Activated CD4-positive, alpha-beta T cell treated with anti-CD3 and anti-CD28 coated beads for 36 hours (primary cell): ENCODE data around the gene PPM1D. TPM values are rescaled to one million over a fixed set of nuclear protein-coding genes. Genes with fewer than 3 reads are reported as not detected.
"Not testable (repeated sequence)": the region's sequence is repeated elsewhere in the genome, so short reads cannot be mapped to it uniquely, and the experiment has no call there.

ENCODE experiments used
- ATAC-seq: fragments of 200-7000 bp; cut with Tn5 transposase; one replicate; pipeline ENCODE4 v1.10.0; 2021; ENCODE audit warnings: mild to moderate bottlenecking, moderate library complexity
- CTCF ChIA-PET: fragments of 350-600 bp; sonication (Branson Sonifier 250); formaldehyde crosslinking; loops from one replicate; lab custom pipeline; 2021; ENCODE audit warnings: antibody characterized with exemption; lab: Charles Lee
- POLR2A ChIA-PET: fragments of 350-600 bp; sonication (Branson Sonifier 250); formaldehyde crosslinking; loops from one replicate; lab custom pipeline; 2021; ENCODE audit warnings: antibody characterized with exemption, inconsistent platforms; lab: Charles Lee
- DNase-seq: peaks from one replicate; pipeline ENCODE4 v3.0.0-alpha.2; 2020
- H3K27ac Mint-ChIP-seq: one replicate; pipeline ENCODE4 v1.8.0; 2021; ENCODE audit warnings: mixed read lengths
- H3K27me3 Mint-ChIP-seq: one replicate; pipeline ENCODE4 v1.8.0; 2021; ENCODE audit warnings: mixed read lengths
- H3K36me3 Mint-ChIP-seq: one replicate; pipeline ENCODE4 v1.8.0; 2021; ENCODE audit warnings: low read depth, mixed read lengths
- H3K4me1 Mint-ChIP-seq: one replicate; pipeline ENCODE4 v1.8.0; 2021; ENCODE audit warnings: mixed read lengths
- H3K4me3 Mint-ChIP-seq: one replicate; pipeline ENCODE4 v1.8.0; 2021; ENCODE audit warnings: mild to moderate bottlenecking, moderate library complexity, mixed read lengths
- H3K9me3 Mint-ChIP-seq: one replicate; pipeline ENCODE4 v1.8.0; 2021; ENCODE audit warnings: low read depth, mixed read lengths
- intact Hi-C, 2 experiments: fragments of 100-400 bp; cut with DNase I in 1 of 2; cut with micrococcal nuclease in 1 of 2; formaldehyde crosslinking; loops; one replicate each; pipeline versions ENCODE4 v1.14.2 to v1.15.1; 2022 to 2024; cut with DNase I, micrococcal nuclease
- total RNA-seq, 2 experiments: library from RNA; stranded (reverse); gene quantifications; one replicate each; pipeline ENCODE4 v1.2.3, GENCODE V29; 2021

Gene PPM1D
- total RNA-seq, 2 experiments from 2014 or later = 9.3 to 9.7 TPM

GRCh38 chr17:60603477-60603876 is 3.5 kb downstream of the PPM1D start:
- H3K9me3 Mint-ChIP-seq = not testable (repeated sequence)
- POLR2A ChIA-PET = interaction anchor here (0.6 to 0.7 kb wide), 3 partner anchors 34 to 605 kb away, joined by 3 to 4 read pairs (median 3); no protein-coding TSS in a partner anchor

GRCh38 chr17:60604686-60605334 is 4.8 kb downstream of the PPM1D start:
- peaks cover 4% of the 10 kb centered on the region for H3K36me3 Mint-ChIP-seq
- ATAC-seq = no peak
- no peaks in the 10 kb centered on the region for H3K9me3 Mint-ChIP-seq
- no peak overlapping the region for H3K4me3 Mint-ChIP-seq
- no peaks in the 10 kb centered on the region for H3K27me3 Mint-ChIP-seq
- no peak overlapping the region for H3K27ac Mint-ChIP-seq
- DNase-seq = no peak
- H3K4me1 Mint-ChIP-seq = peaks cover 32% of the 10 kb centered on the region
- ChIA-PET CTCF (interaction anchor here (0.6 to 2.4 kb wide), 7 partner anchors 11 to 79 kb away, joined by 3 to 6 read pairs (median 4); partner anchors contain the start of gene APPBP2), POLR2A (no interaction called here)
- intact Hi-C loops = loop anchor here in 1 of 2 experiments (5.0 kb wide), 2 partner anchors 713 to 807 kb away; partner anchors contain the start of genes RPS6KB1 and TUBD1

More at GRCh38 chr17:60603477-60603876, 3.5 kb downstream of the PPM1D start:
- H3K4me1 Mint-ChIP-seq = peaks cover 37% of the 10 kb centered on the region
- not testable (repeated sequence) for DNase-seq, H3K27ac Mint-ChIP-seq, ATAC-seq, H3K4me3 Mint-ChIP-seq, H3K27me3 Mint-ChIP-seq, H3K36me3 Mint-ChIP-seq
- CTCF ChIA-PET = interaction anchor here (0.6 to 1.6 kb wide), 4 partner anchors 32 to 1434 kb away, joined by 3 to 5 read pairs (median 4); partner anchors contain the start of gene APPBP2
- intact Hi-C loops = loop anchor here in 1 of 2 experiments (5.0 kb wide), 2 partner anchors 711 to 809 kb away; partner anchors contain the start of genes RPS6KB1 and TUBD1

GRCh38 chr17:60606036-60606435 is 6.0 kb downstream of the PPM1D start:
- CTCF ChIA-PET = interaction anchor here (0.9 to 2.4 kb wide), 2 partner anchors 18 to 36 kb away, joined by 3 to 6 read pairs; no protein-coding TSS in a partner anchor
- intact Hi-C loops = no loop called here
- H3K4me3 Mint-ChIP-seq = no peak overlapping the region
- POLR2A ChIA-PET = no interaction called here
- no peaks in the 10 kb centered on the region for H3K27me3 Mint-ChIP-seq
- H3K9me3 Mint-ChIP-seq = no peaks in the 10 kb centered on the region
- peak overlapping the region; percentile 34 for H3K27ac Mint-ChIP-seq
- DNase-seq = no peak
- peaks cover 4% of the 10 kb centered on the region for H3K36me3 Mint-ChIP-seq
- ATAC-seq = peak; percentile 49
- H3K4me1 Mint-ChIP-seq = peaks cover 32% of the 10 kb centered on the region

- ChIA-PET CTCF (interaction anchor here (0.6 kb wide), 1 partner anchor 503 kb away, joined by 3 read pairs; no protein-coding TSS in a partner anchor), POLR2A (no interaction called here)
- H3K27me3 Mint-ChIP-seq = no peaks in the 10 kb centered on the region
- DNase-seq (no peak), ATAC-seq (no peak)
- H3K4me1 Mint-ChIP-seq = peaks cover 13% of the 10 kb centered on the region
- H3K27ac Mint-ChIP-seq = no peak overlapping the region
- peaks cover 2% of the 10 kb centered on the region for H3K36me3 Mint-ChIP-seq
- intact Hi-C loops = no loop called here
- no peak overlapping the region for H3K4me3 Mint-ChIP-seq
- H3K9me3 Mint-ChIP-seq = no peaks in the 10 kb centered on the region
Measured at GRCh38 chr17:60610473-60610872, 10.5 kb downstream of the PPM1D start.

- ATAC-seq, H3K9me3 Mint-ChIP-seq, H3K27ac Mint-ChIP-seq, H3K4me3 Mint-ChIP-seq, H3K4me1 Mint-ChIP-seq, H3K27me3 Mint-ChIP-seq, H3K36me3 Mint-ChIP-seq, DNase-seq, POLR2A ChIA-PET, intact Hi-C loops: not testable (repeated sequence)
- CTCF ChIA-PET = interaction anchor here (0.7 kb wide), 1 partner anchor 12 kb away, joined by 3 read pairs; no protein-coding TSS in a partner anchor
Measured at GRCh38 chr17:60611321-60611720, 11.3 kb downstream of the PPM1D start.

GRCh38 chr17:60613325-60613724 is 13.3 kb downstream of the PPM1D start:
- intact Hi-C loops = no loop called here
- POLR2A ChIA-PET = no interaction called here
- no peak for ATAC-seq
- Mint-ChIP-seq H3K36me3 (no peaks in the 10 kb centered on the region), H3K4me3 (no peak overlapping the region), H3K27ac (no peak overlapping the region), H3K27me3 (no peaks in the 10 kb centered on the region), H3K4me1 (peaks cover 8% of the 10 kb centered on the region), H3K9me3 (no peaks in the 10 kb centered on the region)
- DNase-seq = no peak
- CTCF ChIA-PET = interaction anchor here (1.0 to 1.3 kb wide), 4 partner anchors 10 to 27 kb away, joined by 3 to 7 read pairs (median 3); no protein-coding TSS in a partner anchor

- H3K27ac Mint-ChIP-seq, POLR2A ChIA-PET, ATAC-seq, H3K4me3 Mint-ChIP-seq, H3K9me3 Mint-ChIP-seq, H3K27me3 Mint-ChIP-seq, H3K36me3 Mint-ChIP-seq, DNase-seq, intact Hi-C loops: not testable (repeated sequence)
- CTCF ChIA-PET = interaction anchor here (0.6 to 1.3 kb wide), 2 partner anchors 12 to 15 kb away, joined by 3 to 5 read pairs; no protein-coding TSS in a partner anchor
- H3K4me1 Mint-ChIP-seq = peaks cover 13% of the 10 kb centered on the region
Measured at GRCh38 chr17:60613796-60614195, 13.8 kb downstream of the PPM1D start.

GRCh38 chr17:60614247-60614646 is 14.3 kb downstream of the PPM1D start:
- H3K9me3 Mint-ChIP-seq, DNase-seq, ATAC-seq, H3K27me3 Mint-ChIP-seq, intact Hi-C loops, POLR2A ChIA-PET, H3K4me3 Mint-ChIP-seq, H3K36me3 Mint-ChIP-seq, H3K27ac Mint-ChIP-seq: not testable (repeated sequence)
- H3K4me1 Mint-ChIP-seq = peaks cover 17% of the 10 kb centered on the region
- CTCF ChIA-PET = interaction anchor here (0.6 to 1.3 kb wide), 2 partner anchors 13 to 15 kb away, joined by 3 to 5 read pairs; no protein-coding TSS in a partner anchor

- Mint-ChIP-seq H3K27ac (no peak overlapping the region), H3K27me3 (no peaks in the 10 kb centered on the region), H3K4me1 (peaks cover 20% of the 10 kb centered on the region), H3K36me3 (no peaks in the 10 kb centered on the region), H3K9me3 (no peaks in the 10 kb centered on the region), H3K4me3 (no peak overlapping the region)
- CTCF ChIA-PET = interaction anchor here (2.1 kb wide), 1 partner anchor 23 kb away, joined by 13 read pairs; no protein-coding TSS in a partner anchor
- intact Hi-C loops = no loop called here
- DNase-seq (no peak), ATAC-seq (no peak)
- POLR2A ChIA-PET = no interaction called here
Measured at GRCh38 chr17:60615108-60615507, 15.1 kb downstream of the PPM1D start.

GRCh38 chr17:60615840-60616239 is 15.8 kb downstream of the PPM1D start:
- H3K4me3 Mint-ChIP-seq = no peak overlapping the region
- POLR2A ChIA-PET = interaction anchor here (0.6 kb wide), 1 partner anchor 1466 kb away, joined by 3 read pairs; no protein-coding TSS in a partner anchor
- DNase-seq = no peak
- no peaks in the 10 kb centered on the region for H3K27me3 Mint-ChIP-seq
- peaks cover 20% of the 10 kb centered on the region for H3K4me1 Mint-ChIP-seq
- CTCF ChIA-PET = interaction anchor here (2.1 kb wide), 1 partner anchor 22 kb away, joined by 13 read pairs; no protein-coding TSS in a partner anchor
- no peak overlapping the region for H3K27ac Mint-ChIP-seq
- ATAC-seq = no peak
- H3K9me3 Mint-ChIP-seq = no peaks in the 10 kb centered on the region
- H3K36me3 Mint-ChIP-seq = no peaks in the 10 kb centered on the region
- intact Hi-C loops = no loop called here

GRCh38 chr17:60618080-60618479 is 18.1 kb downstream of the PPM1D start:
- ChIA-PET POLR2A (interaction anchor here (0.6 kb wide), 1 partner anchor 12 kb away, joined by 6 read pairs; no protein-coding TSS in a partner anchor), CTCF (interaction anchor here (0.6 kb wide), 1 partner anchor 158 kb away, joined by 3 read pairs; no protein-coding TSS in a partner anchor)
- peaks cover 23% of the 10 kb centered on the region for H3K4me1 Mint-ChIP-seq
- ATAC-seq (no peak), DNase-seq (no peak)
- H3K27me3 Mint-ChIP-seq = no peaks in the 10 kb centered on the region
- H3K9me3 Mint-ChIP-seq = no peaks in the 10 kb centered on the region
- H3K4me3 Mint-ChIP-seq = no peak overlapping the region
- no peak overlapping the region for H3K27ac Mint-ChIP-seq
- H3K36me3 Mint-ChIP-seq = peaks cover 2% of the 10 kb centered on the region
- intact Hi-C loops = no loop called here
